Fibroblast of skin of abdomen (primary cell): Measurements from ENCODE around the gene ZNF496. TPM values are rescaled to one million over a fixed set of nuclear protein-coding genes. Genes with fewer than 3 reads are reported as not detected.
"Not testable (repeated sequence)": the region's sequence is repeated elsewhere in the genome, so short reads cannot be mapped to it uniquely, and the experiment has no call there.

ENCODE experiments used
- DNase-seq: peaks from one replicate; pipeline ENCODE4 v3.0.0-alpha.2; 2013
- polyA plus RNA-seq, 2 experiments: library from polyadenylated mRNA; unstranded; fragments of 120-200 nt; gene quantifications; one replicate each; pipeline ENCODE4 v1.2.1, GENCODE V29; 2013; ENCODE audit not compliant: insufficient read length in 2 of 2

Gene ZNF496
- polyA plus RNA-seq (2013, experiment 1 of 2; ENCODE audit: insufficient read length): 26.4 TPM
- polyA plus RNA-seq (2013, experiment 2 of 2; ENCODE audit: insufficient read length): 27.7 TPM

DNA sequence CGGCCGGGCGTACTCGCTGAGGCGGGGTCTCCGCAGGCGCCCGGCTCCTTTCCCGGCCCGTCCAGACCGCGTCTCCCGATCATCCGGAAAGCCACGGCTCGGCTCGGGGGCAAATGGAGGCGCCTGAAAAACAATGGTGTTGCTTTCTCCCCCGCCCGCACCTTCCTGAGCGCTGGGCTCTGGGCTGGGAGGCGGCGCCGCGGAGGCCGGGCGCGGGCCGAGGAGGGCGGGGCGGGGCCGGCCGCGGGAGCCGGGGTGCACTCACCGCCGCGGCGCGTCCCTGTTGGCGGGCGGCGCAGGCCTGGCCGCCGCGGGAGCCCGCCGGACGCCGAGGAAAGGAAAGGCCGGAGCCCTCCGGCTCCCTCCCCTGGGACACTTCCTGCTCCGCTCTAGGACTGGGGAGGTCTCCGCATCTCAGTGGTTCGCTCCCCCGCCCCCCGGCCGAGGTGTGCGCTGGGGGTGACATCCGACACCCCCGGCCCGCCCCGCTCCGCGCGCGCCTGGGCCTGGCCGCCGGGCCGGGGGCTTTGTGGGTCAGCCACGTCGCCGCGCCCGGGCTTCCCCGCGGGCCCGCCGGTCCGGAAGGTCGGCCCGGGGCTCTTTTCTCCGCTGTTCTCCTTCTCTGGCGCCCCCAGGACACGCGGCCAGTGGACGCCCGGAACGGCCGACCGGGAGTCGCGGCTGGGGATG, at the start of gene ZNF496:
Gene ZNF496, minus strand, starts transcription at position 343 of the 690 bp plus-strand sequence. CDS start 2,289 bp downstream, outside the sequence.
- peak; percentile 90 for DNase-seq

DNA sequence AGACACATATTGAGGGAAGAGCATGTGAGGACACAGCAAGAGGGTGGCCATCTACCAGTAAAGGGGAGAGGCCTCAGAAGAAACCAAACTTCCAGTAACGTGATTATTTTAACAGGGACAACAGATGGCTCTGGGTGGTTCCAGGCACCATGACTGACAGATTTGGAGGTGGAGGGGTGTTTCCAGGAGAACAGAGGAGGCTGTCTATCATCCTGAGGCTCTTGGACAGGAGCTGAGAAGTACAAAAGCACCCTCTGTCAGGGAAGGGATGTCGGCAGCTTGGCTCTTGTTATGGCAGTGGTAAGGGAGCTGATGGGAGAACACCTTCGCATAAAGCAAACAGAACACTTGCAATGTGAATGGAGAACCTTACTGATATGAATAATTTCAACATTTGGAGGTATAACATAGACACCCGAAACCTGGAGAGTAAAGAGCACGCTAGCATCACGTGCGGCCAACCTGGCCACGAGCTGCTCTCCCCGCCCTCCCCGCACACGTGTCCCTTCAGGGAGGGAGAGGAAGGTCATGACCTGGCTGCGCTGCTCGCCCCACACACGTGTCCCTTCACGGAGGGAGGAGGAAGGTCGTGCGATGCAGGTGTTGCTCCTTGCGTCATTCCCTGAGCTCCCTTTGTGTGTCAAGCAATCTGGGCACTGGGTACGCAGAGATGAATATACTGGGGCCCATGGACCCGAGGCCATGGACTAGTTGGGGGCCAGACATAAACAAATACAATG, 46.8 kb upstream of the ZNF496 start:
- DNase-seq: no peak

DNA sequence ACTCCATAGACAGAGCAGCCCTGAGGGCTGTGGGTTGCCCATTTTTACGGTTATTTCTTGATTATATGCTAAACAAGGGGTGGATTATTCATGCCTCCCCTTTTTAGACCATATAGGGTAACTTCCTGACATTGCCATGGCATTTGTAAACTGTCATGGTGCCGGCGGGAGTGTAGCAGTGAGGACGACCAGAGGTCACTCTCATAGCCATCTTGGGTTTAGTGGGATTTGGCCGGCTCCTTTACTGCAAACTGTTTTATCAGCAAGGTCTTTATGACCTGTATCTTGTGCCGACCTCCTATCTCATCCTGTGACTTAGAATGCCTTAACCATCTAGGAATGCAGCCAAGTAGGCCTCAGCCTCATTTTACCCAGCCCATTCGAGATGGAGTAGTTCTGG, 46.0 kb upstream of the ZNF496 start:
- DNase-seq: not testable (repeated sequence)

DNA sequence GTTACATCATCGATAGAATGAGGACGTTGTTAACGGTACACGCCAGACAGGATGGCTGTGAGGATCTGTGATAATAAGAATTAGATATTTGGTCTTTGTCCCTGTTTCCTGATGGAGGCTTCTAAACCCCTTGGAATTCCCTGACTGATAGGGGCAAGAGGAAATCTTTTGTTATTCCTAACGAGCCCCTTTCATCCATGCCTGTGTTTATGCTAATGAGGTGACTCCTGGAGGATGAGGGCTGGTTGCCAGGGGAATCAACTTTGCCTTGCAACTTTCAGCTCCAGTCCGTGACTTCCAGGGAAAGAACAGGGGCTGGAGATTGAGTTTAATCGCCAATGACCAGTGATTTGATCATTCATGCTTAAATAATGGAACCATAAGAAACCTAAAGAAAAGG, 45.0 kb upstream of the ZNF496 start:
- DNase-seq: no peak

DNA sequence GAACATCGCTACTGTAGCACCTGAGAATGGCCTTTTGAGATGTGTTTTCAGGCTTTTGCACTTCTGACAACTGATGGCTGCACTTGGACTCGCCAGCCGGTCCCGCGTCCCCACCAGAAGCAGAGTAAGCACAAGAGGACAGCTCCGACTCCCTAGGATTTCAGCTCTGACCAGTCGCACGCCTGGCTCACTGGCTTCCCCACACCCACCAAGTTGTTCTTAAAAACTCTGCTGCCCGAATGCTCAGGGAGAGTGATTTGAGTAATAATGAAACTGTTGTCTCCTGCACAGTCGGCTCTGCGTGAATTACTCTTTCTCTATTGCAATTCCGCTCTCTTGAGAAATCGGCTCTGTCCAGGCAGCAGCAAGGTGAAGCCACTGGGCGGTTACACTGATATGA, 44.1 kb upstream of the ZNF496 start:
- no peak for DNase-seq

DNA sequence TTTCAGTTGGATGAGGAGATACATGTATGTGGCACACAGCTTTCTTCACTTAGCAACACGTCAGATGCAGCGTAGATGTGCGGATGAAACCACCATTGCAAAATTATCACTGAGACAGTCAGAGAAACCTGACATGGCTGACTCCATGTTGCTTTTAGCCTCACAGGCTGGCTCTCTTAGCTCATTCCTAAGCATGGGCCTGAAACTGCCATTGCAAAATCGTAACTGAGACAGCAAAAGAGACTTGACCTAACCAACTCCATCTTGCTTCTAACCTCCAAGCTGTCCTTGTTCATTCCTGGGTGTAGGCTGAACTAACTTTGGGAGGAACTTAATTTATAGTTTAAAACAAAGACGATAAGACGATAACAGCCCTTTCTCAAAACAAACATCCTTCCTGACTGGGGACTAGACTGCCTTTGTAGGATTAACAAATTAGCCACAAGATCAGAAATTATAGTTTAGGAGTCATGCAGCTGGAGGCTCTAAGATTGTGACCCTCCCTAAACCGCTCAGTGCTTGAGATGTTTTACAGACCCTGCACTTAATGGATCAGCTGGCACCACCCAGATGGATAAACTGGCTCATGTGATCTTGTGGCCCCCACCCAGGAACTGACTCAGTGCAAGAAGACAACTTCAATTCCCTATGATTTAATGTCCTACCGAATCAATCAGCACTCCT, 43.1 kb upstream of the ZNF496 start:
- not testable (repeated sequence) for DNase-seq

DNA sequence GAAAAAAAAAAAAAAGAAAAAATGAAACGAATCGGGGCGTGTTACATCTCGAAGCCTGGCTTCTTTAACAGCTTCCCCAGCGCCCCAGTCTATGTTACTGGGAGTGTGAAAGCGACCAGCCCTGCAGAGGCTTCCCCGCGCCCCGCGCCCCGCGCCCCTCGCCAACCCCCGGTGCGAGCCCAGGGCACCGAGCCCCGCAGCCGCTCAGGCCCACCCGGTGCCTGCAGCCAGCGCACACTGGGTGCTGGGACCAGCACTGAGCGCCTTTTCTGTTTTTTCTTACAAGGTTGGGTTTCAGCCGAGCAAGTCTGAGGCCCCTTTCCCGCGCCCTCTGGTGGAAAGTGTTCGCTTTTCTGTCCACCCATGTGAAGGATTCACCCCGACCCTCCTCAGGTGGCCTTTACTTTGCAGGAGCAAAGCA, 42.1 kb upstream of the ZNF496 start:
- peak; percentile 34 for DNase-seq

DNA sequence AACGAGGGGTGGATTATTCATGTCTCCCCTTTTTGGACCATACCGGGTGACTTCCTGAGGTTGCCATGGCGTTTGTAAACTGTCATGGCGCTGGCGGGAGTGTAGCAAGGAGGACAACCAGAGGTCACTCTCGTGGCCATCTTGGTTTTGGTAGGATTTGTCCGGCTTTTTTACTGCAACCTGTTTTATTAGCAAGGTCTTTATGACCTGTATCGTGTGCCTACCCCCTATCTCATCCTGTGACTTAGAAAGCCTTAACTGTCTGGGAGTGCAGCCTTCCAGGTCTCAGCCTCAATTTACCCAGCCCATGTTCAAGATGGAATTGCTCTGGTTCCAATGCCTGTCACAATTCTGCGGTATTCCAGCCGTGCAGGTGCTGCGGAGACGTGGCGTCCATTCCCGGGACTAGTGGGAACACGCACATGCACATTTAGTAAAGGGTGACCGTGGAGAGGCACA, 40.2 kb upstream of the ZNF496 start:
- DNase-seq: no peak

DNA sequence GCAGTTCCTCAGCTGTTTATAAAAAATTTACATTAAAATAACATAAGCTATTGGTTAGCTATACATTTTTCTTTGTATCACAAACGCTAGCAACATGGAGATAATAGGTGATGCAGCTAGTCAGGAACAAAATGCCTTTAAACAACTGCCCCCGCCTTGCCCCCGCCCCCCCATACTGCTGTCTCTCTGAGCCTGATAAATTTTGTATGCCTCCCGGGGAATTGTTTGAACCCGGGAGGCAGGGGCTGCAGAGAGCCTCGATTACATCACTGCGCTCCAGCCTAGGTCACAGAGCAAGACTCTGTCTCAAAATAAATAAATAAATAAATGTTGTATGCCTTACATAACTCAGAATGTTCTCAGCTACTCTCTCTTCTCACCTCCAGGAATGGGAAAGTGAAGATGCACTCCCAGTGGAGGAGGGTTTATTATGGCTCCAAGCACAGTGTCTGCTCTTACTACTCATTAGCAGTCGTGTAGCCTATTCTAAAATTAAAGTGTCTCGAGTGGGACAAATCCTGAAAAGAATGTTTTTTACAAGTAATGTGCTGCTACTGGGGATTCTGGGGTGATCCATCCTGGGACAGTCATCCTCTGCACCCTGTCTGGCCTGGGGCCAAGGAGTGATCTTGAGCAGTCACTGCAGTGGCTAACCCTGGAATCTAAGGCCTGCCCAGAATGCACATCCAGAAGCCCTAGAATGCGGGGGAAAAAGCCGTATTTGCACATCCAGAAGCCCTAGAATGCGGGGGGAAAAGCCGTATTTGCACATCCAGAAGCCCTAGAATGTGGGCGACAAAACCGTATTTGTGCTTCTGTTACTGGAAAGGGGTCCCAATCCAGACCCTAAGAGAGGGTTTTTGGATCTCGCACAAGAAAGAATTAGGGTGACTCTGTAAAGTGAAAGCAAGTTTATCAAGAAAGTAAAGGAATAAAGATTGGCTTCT, 39.4 kb upstream of the ZNF496 start:
- DNase-seq: peak; percentile 65

DNA sequence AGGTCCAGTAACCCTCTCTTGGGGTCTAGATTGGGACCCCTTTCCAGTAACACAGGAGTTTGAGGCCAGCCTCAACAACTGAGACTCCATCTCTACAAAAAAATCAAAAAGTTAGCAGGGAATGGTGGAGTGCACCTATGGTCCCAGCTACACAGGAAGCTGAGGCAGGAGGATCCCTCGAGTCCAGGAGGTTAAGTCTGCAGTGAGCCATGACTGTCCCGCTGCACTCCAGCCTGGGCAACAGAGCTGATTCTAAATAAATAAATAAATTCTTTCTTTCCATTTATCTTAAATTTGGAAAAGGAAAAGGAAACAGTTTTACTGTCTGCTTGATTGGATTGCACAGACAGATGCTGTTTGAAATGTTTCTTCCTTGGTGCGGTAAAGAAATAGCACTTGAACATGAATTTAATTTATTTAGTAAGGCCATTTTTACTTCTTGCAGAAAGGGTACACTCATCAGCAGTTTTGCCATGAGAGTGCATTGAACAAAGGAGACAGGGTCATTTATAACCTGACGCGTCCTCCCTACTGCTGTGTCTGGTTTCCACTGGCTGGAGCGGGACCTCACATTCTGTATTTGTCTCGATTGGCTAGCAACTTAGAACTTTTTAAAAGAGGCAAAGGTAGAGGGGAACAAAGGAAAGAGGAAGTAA, 37.0 kb upstream of the ZNF496 start:
- no peak for DNase-seq

DNA sequence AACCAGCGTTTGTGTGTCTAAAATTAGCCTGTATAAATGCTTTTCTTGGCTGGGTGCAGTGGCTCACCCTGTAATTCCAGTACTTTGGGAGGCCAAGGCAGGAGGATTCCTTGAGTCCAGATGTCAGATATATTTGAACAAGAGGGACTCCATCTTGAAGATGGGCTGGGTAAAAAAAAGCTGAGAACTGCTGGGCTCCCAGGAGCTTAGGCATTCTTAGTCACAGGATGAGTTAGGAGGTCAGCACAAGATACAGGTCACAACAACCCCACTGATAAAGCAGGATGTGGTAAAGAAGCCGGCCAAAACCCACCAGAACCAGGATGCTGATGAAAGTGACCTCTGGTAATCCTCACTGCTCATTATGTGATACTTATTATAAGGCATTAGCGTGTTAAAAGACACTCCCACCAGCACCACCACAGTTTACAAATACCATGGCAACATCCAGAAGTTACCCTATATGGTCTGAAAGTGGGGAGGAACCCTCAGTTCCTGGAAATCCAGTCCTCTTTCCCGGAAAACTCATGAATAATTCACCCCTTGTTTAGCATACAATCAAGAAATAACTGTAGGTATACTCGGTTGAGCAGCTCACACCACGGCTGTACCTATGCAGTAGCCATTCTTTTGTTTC, 36.2 kb upstream of the ZNF496 start:
- DNase-seq: no peak

DNA sequence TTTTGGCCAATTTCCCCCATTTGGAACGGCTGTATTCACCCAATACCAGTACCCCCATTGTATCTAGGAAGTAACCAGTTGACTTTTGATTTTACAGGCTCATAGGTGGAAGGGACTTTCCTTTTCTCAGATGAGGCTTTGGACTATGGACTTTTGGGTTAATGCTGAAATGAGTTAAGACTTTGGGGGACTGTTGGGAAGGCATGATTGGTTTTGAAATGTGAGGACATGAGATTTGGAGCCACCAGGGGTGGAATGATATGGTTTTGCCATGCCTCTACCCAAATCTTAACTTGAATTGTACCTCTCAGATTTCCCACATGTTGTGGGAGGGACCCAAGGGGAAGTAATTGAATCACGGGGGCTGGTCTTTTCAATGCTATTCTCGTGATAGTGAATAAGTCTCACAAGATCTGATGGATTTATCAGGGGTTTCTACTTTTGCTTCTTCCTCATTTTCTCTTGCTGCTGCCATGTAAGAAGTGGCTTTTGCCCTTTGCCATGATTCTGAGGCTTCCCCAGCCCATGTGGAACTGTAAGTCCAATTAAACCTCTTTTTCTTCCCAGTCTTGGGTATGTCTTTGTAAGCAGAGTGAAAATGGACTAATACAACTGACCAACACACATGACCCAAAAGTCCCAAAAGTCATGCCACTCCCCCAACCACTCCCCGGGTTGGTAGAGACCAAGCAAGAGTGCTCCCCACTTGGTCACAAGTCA, 35.4 kb upstream of the ZNF496 start:
- DNase-seq: no peak

DNA sequence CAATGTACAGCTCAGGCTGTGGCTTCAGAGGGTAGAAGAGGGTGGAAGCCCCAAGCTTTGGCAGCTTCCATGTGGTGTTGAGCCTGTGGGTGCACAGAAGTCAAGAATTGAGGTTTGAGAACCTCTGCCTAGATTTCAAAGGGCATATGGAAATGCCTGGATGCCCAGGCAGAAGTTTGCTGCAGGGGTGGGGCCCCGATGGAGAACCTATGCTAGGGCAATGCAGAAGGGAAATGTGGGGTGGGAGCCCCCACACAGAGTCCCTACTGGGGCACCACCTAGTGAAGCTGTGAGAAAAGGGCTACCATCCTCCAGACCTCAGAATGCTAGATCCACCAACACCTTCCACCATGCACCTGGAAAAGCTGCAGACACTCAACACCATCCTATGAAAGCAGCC, 34.7 kb upstream of the ZNF496 start:
- not testable (repeated sequence) for DNase-seq

DNA sequence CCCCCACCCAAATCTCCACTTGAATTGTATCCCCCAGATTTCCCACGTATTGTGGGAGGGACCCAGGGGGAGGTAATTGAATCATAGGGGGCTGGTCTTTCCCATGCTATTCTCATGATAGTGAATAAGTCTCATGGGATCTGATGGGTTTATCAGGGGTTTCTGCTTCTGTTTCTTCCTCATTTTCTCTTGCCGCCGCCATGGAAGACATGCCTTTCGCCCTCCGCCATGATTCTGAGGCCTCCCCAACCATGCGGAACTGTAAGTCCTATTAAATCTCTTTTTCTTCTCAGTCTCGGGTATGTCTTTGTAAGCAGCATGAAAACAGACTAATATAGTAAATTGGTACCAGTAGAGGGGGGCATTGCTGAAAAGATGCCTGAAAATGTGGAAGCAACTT, 33.4 kb upstream of the ZNF496 start:
- DNase-seq: no peak

DNA sequence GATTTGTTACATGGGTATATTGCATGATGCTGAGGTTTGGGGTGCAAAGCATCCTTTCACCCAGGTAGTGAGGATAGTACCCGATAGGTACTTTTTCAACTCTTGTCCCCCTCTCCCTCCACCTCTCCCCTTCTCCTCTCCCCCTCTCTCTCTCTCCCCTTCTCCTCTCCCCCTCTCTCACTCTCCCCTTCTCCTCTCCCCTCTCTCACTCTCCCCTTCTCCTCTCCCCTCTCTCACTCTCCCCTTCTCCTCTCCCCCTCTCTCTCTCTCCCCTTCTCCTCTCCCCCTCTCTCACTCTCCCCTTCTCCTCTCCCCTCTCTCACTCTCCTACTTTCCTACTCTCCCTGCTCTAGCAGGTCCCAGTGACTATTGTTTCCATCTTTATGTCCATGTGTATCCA, 31.3 kb upstream of the ZNF496 start:
- DNase-seq: not testable (repeated sequence)

DNA sequence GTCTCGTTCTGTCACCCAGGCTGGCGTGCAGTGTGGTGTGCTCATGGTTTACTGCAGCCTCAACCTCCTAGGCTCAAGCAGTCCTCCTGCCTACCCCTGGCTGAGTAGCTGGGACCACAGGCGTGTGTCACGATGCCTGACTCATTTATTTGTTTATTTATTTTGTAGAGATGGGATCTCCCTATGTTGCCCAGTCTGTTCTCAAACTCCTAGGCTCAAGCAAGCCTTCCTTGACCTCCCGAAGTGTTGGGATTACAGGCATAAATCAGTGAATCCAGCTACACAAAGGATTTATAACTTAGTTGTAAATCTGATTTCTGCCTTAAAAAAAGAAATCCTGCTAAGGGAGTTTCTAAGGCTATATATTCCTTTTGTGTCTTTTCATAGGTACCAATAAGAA, 30.5 kb upstream of the ZNF496 start:
- no peak for DNase-seq

DNA sequence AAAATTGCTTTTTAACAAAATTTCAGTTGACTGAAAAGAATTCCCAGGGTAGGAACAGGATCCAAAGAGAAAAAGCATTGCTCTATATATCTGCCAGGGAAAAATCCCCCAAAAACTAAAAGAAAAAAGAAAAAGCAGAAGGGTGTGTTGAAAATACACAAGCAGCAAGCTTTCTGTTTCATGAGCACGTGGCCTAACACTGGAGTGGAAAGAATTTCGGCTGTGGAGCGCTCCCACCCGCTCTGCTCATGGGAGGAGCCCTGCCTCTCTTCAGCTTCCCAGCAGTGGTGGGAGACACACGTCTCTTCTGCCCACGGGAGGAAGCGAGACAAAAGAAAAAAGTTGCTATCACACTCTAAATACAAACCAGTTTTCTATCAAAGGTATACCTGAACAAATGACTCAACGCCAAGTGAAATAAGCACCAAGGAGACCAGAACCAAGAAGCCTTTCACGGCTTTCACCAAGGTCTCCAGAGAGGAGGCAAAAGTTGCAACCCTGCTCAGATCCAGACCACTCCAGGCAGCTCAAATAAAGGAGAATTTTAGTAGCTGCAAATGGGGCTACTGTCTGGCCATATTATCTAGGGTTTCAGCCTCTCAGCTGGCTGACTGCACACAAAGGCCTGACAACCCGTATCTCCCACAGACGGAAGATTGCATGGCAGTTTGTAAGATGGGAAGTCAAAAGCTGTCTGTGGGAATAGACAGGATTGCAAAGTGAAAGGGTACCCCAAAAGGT, 29.5 kb upstream of the ZNF496 start:
- no peak for DNase-seq

DNA sequence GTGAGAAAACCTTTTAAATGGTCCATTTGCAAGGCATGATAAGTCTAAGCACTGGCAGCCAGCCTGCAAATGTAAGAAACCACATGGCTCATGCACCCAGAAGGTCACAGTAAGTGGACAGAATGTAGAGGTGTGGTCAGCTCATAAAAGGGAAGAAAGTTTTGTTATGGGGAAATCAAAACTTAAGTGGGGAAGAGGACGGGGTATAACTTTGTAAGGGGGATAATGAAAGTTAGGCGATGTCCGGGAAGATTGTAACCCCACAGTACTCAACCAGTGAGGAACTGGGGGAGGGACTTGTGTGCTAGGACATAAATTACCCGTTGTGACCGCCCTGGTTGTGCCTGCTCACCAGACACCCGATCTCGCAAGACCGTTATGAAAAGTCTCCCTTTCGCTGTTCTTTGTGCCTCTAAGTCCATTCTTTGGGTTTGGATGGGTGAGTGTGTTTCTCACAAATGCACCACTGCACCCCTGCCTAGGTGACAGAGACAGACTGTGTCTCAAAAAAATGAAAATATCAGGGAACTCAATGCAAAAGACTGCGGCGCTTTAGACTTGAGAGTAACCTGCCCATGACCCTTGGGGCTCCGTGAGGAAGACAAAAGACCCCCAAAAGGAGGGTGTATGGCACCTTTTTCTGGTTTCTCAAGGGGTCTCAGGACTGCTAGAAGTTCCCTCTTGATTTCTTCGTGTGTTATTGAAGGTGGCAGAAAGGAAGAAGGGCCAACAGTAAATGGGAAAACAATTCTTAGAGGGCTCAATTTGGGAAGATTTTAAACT, 28.6 kb upstream of the ZNF496 start:
- no peak for DNase-seq

DNA sequence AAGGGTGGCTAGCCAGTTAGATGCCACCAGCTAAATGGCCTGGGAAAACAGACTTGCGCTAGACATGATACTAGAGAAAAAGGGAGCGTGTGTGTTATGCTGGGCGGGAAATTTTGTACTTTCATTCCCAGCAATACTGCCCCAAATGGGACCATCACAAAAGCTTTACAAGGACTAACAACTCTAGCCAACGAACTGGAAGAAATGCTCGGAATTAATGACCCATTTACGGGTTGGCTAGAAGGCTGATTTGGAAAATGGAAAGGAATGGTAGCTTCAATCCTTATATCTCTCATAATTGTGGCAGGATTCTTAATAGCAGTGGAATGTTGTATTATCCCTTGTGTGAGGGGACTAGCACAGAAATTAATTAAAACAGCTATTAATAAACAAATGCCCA, 27.9 kb upstream of the ZNF496 start:
- no peak for DNase-seq
